ENCODE measurements around the gene PLA1A.

GRCh38 chr3:119608405-119609000, 10.8 kb downstream of the PLA1A start:
- no peak for TF ChIP-seq POLR2A (IDR thresholded peaks at IDR 0.05; ENCODE audit: low read depth, low read length)
- no peak for TF ChIP-seq POLR2AphosphoS5 (IDR thresholded peaks at IDR 0.05; ENCODE audit: insufficient read depth, low read depth, low read length)
- no peak for TF ChIP-seq CTCF (IDR thresholded peaks at IDR 0.05; ENCODE audit: extremely low read depth in 1 of 2, insufficient read depth in 1 of 2, low read depth in 1 of 2, low read length in 2 of 2)
- TF ChIP-seq, protein P1, sequence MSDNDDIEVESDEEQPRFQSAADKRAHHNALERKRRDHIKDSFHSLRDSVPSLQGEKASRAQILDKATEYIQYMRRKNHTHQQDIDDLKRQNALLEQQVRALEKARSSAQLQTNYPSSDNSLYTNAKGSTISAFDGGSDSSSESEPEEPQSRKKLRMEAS (IDR thresholded peaks at IDR 0.05; ENCODE audit: insufficient read depth, insufficient read length) = no peak
- TF ChIP-seq EZH2 (IDR thresholded peaks at IDR 0.05; ENCODE audit: borderline replicate concordance, low read depth, low read length, severe bottlenecking) = no peak
- no peak for TF ChIP-seq MYC (IDR thresholded peaks at IDR 0.05; ENCODE audit: low read depth, low read length)
- TF ChIP-seq FOS (IDR thresholded peaks at IDR 0.05; ENCODE audit: borderline replicate concordance, insufficient read depth, low read length) = no peak

Data from endothelial cell of umbilical vein (primary cell).